HepG2 (cell line): ENCODE measurements around the gene ETFB. TPM values are rescaled to one million over a fixed set of nuclear protein-coding genes. Genes with fewer than 3 reads are reported as not detected.

Experiments
- ARID5B ChIP-seq: IDR thresholded peaks from 2 replicates; pipeline ENCODE4 v1.4.0; 2020; ENCODE audit warnings: mild to moderate bottlenecking, missing genetic modification reagents
- ATF1 ChIP-seq: IDR thresholded peaks from 2 replicates; pipeline ENCODE4 v1.6.1; 2016; ENCODE audit warnings: mild to moderate bottlenecking, control low read depth
- CSRNP1 ChIP-seq: sonication (generic); formaldehyde crosslinking; IDR thresholded peaks from 2 replicates; pipeline ENCODE4 v1.8.1; 2023; ENCODE audit warnings: mild to moderate bottlenecking, missing genetic modification reagents
- HOXA5 ChIP-seq: sonication (generic); formaldehyde crosslinking; IDR thresholded peaks from 2 replicates; pipeline ENCODE4 v1.4.0; 2020; ENCODE audit warnings: missing genetic modification reagents
- IKZF5 ChIP-seq: IDR thresholded peaks from 2 replicates; pipeline ENCODE4 v1.6.1; 2018; ENCODE audit warnings: missing genetic modification reagents, mild to moderate bottlenecking, missing compliant biosample characterization
- PCBP2 ChIP-seq: fragments of 200-400 bp; formaldehyde crosslinking; optimal IDR thresholded peaks from 2 replicates; pipeline ENCODE3; 2018; ENCODE audit warnings: low read length, low read depth; ENCODE audit not compliant: poor library complexity, severe bottlenecking
- RAD21 ChIP-seq: fragments of 450-650 bp; formaldehyde crosslinking; IDR thresholded peaks from 2 replicates; pipeline ENCODE4 v1.5.0; 2020; ENCODE audit warnings: mild to moderate bottlenecking
- SALL2 ChIP-seq: sonication (generic); formaldehyde crosslinking; IDR thresholded peaks from 2 replicates; pipeline ENCODE4 v1.8.1; 2023; ENCODE audit warnings: mild to moderate bottlenecking, missing genetic modification reagents, inconsistent platforms
- SP2 ChIP-seq: sonication (generic); formaldehyde crosslinking; IDR thresholded peaks from 2 replicates; pipeline ENCODE4 v1.5.1; 2020; ENCODE audit warnings: mild to moderate bottlenecking, missing genetic modification reagents
- U2AF1 ChIP-seq: fragments of 200-400 bp; formaldehyde crosslinking; optimal IDR thresholded peaks from 2 replicates; pipeline ENCODE3; 2017; ENCODE audit warnings: mild to moderate bottlenecking, low read depth, low read length
- polyA plus RNA-seq, 8 experiments: library from polyadenylated mRNA; depleted of rRNA in 3 of 8; stranded (reverse) in 7 of 8; unstranded in 1 of 8; fragments of >200 nt; fragmentation: Illumina TruSeq in 4 of 8; extraction: Trizol in 4 of 8; gene quantifications; 2 replicates each; pipeline versions ENCODE4 v1.2.1 to v1.2.3, GENCODE V29; 2011 to 2016; ENCODE audit warnings: low read depth in 4 of 8, missing spikeins in 1 of 8, mixed read lengths in 1 of 8; ENCODE audit not compliant: insufficient read depth in 1 of 8
- total RNA-seq, 5 experiments: library from RNA; depleted of rRNA; stranded (reverse); fragments of >200 nt; fragmentation: Illumina TruSeq; extraction: Trizol; gene quantifications; 2 replicates each; pipeline ENCODE4 v1.2.3, GENCODE V29; 2016; ENCODE audit warnings: low read depth in 1 of 5
- TF ChIP-seq, protein P1 (sequence below), 2 experiments: fragments of 450-650 bp in 1 of 2; sonication (generic) in 1 of 2; formaldehyde crosslinking in 1 of 2; IDR thresholded peaks; 2 replicates each; pipeline versions ENCODE4 v1.6.1 to v1.8.0; 2016 to 2022; ENCODE audit warnings: antibody characterized with exemption in 1 of 2, mild to moderate bottlenecking in 1 of 2, missing genetic modification reagents in 1 of 2

Gene ETFB
- total and polyA plus RNA-seq, 2 of the 13 experiments (the other 11 are each of a cell fraction or from before 2014, with no cell fraction given) = 678 to 1,314 TPM

DNA sequence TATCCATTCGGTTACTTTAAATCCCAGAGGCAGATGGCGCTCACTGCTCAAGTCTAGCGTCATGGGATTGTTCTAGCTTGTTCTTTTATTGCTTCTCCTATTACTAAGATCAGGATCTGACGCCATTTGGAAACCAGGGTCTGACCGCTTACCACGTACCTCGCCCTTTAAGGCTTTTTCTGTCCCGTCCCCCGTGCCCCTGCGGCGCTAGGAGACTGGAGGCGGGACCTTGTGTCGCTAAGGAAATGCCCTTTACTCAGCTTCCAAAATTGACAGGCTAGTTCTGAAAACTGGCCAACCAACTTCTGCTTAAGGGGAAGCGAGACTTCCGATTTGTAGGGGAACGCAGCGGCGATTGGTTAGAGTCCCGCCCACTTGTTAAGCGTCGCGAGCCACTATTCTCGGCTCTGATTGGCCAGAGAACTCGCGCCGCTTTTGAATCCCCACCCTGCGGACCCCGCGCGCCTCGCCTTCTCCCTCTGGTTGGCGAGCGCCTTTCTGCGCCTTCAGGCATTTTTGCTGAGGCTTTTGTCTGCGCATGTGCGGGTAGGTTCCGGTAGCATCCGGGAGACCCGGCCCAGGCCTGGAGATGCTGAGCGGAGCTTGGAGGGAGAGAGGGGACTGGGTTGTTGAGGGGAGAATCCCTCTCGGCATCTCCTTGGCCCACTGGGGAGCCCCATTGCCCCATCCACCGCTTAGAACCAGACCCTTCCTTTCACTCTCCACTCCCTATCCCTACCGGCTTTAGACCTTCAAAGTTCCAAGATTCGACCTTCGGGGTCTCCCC, 28.1 kb upstream of the ETFB start (continued):
- TF ChIP-seq ARID5B (CRISPR knock-in tag) = 0 out of 2 replicates have a peak, but pooled peaks have one; percentile 8
- peak; percentile 90 for TF ChIP-seq ATF1 (CRISPR knock-in tag)
- no peak for TF ChIP-seq RAD21 (CRISPR knock-in tag)
- no peak for TF ChIP-seq U2AF1
- TF ChIP-seq SP2 (CRISPR knock-in tag) = peak; percentile 95
- TF ChIP-seq IKZF5 (CRISPR knock-in tag) = no peak
- TF ChIP-seq, protein P1, sequence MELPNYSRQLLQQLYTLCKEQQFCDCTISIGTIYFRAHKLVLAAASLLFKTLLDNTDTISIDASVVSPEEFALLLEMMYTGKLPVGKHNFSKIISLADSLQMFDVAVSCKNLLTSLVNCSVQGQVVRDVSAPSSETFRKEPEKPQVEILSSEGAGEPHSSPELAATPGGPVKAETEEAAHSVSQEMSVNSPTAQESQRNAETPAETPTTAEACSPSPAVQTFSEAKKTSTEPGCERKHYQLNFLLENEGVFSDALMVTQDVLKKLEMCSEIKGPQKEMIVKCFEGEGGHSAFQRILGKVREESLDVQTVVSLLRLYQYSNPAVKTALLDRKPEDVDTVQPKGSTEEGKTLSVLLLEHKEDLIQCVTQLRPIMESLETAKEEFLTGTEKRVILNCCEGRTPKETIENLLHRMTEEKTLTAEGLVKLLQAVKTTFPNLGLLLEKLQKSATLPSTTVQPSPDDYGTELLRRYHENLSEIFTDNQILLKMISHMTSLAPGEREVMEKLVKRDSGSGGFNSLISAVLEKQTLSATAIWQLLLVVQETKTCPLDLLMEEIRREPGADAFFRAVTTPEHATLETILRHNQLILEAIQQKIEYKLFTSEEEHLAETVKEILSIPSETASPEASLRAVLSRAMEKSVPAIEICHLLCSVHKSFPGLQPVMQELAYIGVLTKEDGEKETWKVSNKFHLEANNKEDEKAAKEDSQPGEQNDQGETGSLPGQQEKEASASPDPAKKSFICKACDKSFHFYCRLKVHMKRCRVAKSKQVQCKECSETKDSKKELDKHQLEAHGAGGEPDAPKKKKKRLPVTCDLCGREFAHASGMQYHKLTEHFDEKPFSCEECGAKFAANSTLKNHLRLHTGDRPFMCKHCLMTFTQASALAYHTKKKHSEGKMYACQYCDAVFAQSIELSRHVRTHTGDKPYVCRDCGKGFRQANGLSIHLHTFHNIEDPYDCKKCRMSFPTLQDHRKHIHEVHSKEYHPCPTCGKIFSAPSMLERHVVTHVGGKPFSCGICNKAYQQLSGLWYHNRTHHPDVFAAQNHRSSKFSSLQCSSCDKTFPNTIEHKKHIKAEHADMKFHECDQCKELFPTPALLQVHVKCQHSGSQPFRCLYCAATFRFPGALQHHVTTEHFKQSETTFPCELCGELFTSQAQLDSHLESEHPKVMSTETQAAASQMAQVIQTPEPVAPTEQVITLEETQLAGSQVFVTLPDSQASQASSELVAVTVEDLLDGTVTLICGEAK (IDR thresholded peaks at IDR 0.05) = no peak
- TF ChIP-seq, protein P1 (CRISPR knock-in tag; IDR thresholded peaks at IDR 0.05) = peak; percentile 58; the same call in 1 of the 2 replicates
- TF ChIP-seq HOXA5 (CRISPR knock-in tag) = no peak
- TF ChIP-seq SALL2 = no peak
- no peak for TF ChIP-seq PCBP2
- 0 out of 2 replicates have a peak, but pooled peaks have one; percentile 47 for TF ChIP-seq CSRNP1 (CRISPR knock-in tag)
